ENCODE results near the gene IL13RA2.

GRCh38 chrX:115017455-115017854, at the start of gene IL13RA2:
- TF ChIP-seq CTCF (IDR thresholded peaks at IDR 0.05): no peak
- no peak for TF ChIP-seq POLR2A (IDR thresholded peaks at IDR 0.05)

All from body of pancreas (tissue), 4 donors.